ENCODE measurements around the gene SMARCA2. TPM values are rescaled to one million over a fixed set of nuclear protein-coding genes. Genes with fewer than 3 reads are reported as not detected.

Gene SMARCA2
- total RNA-seq, 2 donors from 2014 or later = 63.8 to 109 TPM

GRCh38 chr9:2055203-2055658 is 40.1 kb downstream of the SMARCA2 start:
- TF ChIP-seq CTCF (IDR thresholded peaks at IDR 0.05) = no peak
- H3K4me3 ChIP-seq = no peak overlapping the region
- no peak overlapping the region for H3K27ac ChIP-seq
- no peak for DNase-seq (ENCODE audit: low spot score)
- no peaks in the 10 kb centered on the region for H3K27me3 ChIP-seq
- H3K36me3 ChIP-seq = peaks cover 27% of the 10 kb centered on the region
- H3K9me3 ChIP-seq = no peaks in the 10 kb centered on the region
- H3K4me1 ChIP-seq = no peaks in the 10 kb centered on the region

- Histone ChIP-seq H3K9me3 (no peaks in the 10 kb centered on the region), H3K27me3 (no peaks in the 10 kb centered on the region), H3K36me3 (peaks cover 64% of the 10 kb centered on the region), H3K4me1 (no peaks in the 10 kb centered on the region), H3K27ac (no peak overlapping the region), H3K4me3 (no peak overlapping the region)
- no peak for TF ChIP-seq CTCF (IDR thresholded peaks at IDR 0.05)
- no peak for DNase-seq (ENCODE audit: low spot score)
Observed at GRCh38 chr9:2059274-2059929, 44.3 kb downstream of the SMARCA2 start.

GRCh38 chr9:2060424-2060823 is 45.3 kb downstream of the SMARCA2 start:
- no peak for TF ChIP-seq CTCF (IDR thresholded peaks at IDR 0.05)
- no peak overlapping the region for H3K27ac ChIP-seq
- H3K4me3 ChIP-seq = no peak overlapping the region
- DNase-seq (ENCODE audit: low spot score) = no peak
- H3K9me3 ChIP-seq = no peaks in the 10 kb centered on the region
- H3K36me3 ChIP-seq = peaks cover 64% of the 10 kb centered on the region
- H3K4me1 ChIP-seq = no peaks in the 10 kb centered on the region
- H3K27me3 ChIP-seq = no peaks in the 10 kb centered on the region

GRCh38 chr9:2065704-2066103 is 50.6 kb downstream of the SMARCA2 start:
- Histone ChIP-seq H3K27me3 (no peaks in the 10 kb centered on the region), H3K9me3 (no peaks in the 10 kb centered on the region), H3K4me3 (no peak overlapping the region), H3K36me3 (peaks cover 57% of the 10 kb centered on the region), H3K4me1 (peaks cover 0 to 4% of the 10 kb centered on the region in 2 donors), H3K27ac (no peak overlapping the region)
- DNase-seq (ENCODE audit: low spot score) = no peak
- TF ChIP-seq CTCF (IDR thresholded peaks at IDR 0.05) = no peak

GRCh38 chr9:2066312-2067273 is 51.4 kb downstream of the SMARCA2 start:
- no peaks in the 10 kb centered on the region for H3K27me3 ChIP-seq
- no peak overlapping the region for H3K4me3 ChIP-seq
- peaks cover 0 to 4% of the 10 kb centered on the region in 2 donors for H3K4me1 ChIP-seq
- H3K36me3 ChIP-seq = peaks cover 57% of the 10 kb centered on the region
- H3K9me3 ChIP-seq = no peaks in the 10 kb centered on the region
- no peak for DNase-seq (ENCODE audit: low spot score)
- peak; percentile 23 to 51 for TF ChIP-seq CTCF (IDR thresholded peaks at IDR 0.05)
- H3K27ac ChIP-seq = no peak overlapping the region

Data from right atrium auricular region (tissue), 2 donors.